IMR-90 (cell line): ENCODE data around the gene UMODL1. TPM values are rescaled to one million over a fixed set of nuclear protein-coding genes. Genes with fewer than 3 reads are reported as not detected.
A peak's percentile ranks its signal among the peaks of the same experiment; 100 is the strongest.

Experiments used
- ATAC-seq: fragments of 200-7000 bp; cut with Tn5 transposase; 2 replicates; pipeline ENCODE4 v1.9.1; 2020; ENCODE audit warnings: low read depth, mild to moderate bottlenecking, moderate library complexity
- BruUV-seq: library from RNA; stranded (reverse); fragments of 400-500 nt; replicated peaks from 2 replicates; lab custom pipeline; 2021; lab: Mats Ljungman, UMichigan
- CTCF ChIA-PET: fragments of 300-600 bp; formaldehyde crosslinking; extraction: SDS; loops from one replicate; lab custom pipeline; 2021; ENCODE audit warnings: antibody characterized with exemption; lab: Yijun Ruan, JAX
- POLR2A ChIA-PET: fragments of 300-600 bp; sonication (Branson Sonifier 250); formaldehyde crosslinking; loops from one replicate; lab custom pipeline; 2022; ENCODE audit warnings: antibody characterized with exemption; ENCODE audit not compliant: unreplicated experiment; lab: Charles Lee
- DNase-seq: peaks from one replicate; pipeline ENCODE4 v3.0.0; 2013
- H2AFZ ChIP-seq: replicated peaks from 2 replicates; pipeline ENCODE3; 2013; ENCODE audit warnings: low read length, mild to moderate bottlenecking; ENCODE audit not compliant: poor library complexity
- H2AK5ac ChIP-seq: 2 replicates; pipeline ENCODE4 v1.6.1; 2013; ENCODE audit warnings: low read depth, low read length, inconsistent platforms
- H2AK9ac ChIP-seq: replicated peaks from 2 replicates; pipeline ENCODE3; 2013; ENCODE audit warnings: mild to moderate bottlenecking, low read depth, low read length, moderate library complexity; ENCODE audit not compliant: poor library complexity
- H2BK120ac ChIP-seq: 2 replicates; pipeline ENCODE4 v1.6.1; 2013; ENCODE audit warnings: low read depth, low read length, inconsistent platforms
- H2BK15ac ChIP-seq: 3 replicates; pipeline ENCODE4 v1.6.1; 2013; ENCODE audit warnings: low read depth, low read length, inconsistent platforms
- H2BK20ac ChIP-seq: 2 replicates; pipeline ENCODE4 v1.6.1; 2013; ENCODE audit warnings: low read depth, mild to moderate bottlenecking, inconsistent platforms, low read length, moderate library complexity
- H2BK5ac ChIP-seq: 2 replicates; pipeline ENCODE4 v1.6.1; 2013; ENCODE audit warnings: mild to moderate bottlenecking, low read depth, low read length, inconsistent platforms; ENCODE audit not compliant: poor library complexity, severe bottlenecking
- H3K14ac ChIP-seq: replicated peaks from 2 replicates; pipeline ENCODE4 v1.6.1; 2013; ENCODE audit warnings: low read depth, low read length, inconsistent platforms
- H3K18ac ChIP-seq: 2 replicates; pipeline ENCODE4 v1.6.1; 2013; ENCODE audit warnings: low read depth, low read length, control low read depth
- H3K23ac ChIP-seq: 2 replicates; pipeline ENCODE4 v1.6.1; 2013; ENCODE audit warnings: low read depth, low read length, inconsistent platforms
- H3K27ac ChIP-seq: 2 replicates; pipeline ENCODE4 v1.5.1; 2013; ENCODE audit warnings: mild to moderate bottlenecking, control low read depth, low read length; ENCODE audit not compliant: insufficient read depth
- H3K27me3 ChIP-seq: 2 replicates; pipeline ENCODE4 v1.6.1; 2013; ENCODE audit warnings: low read length; ENCODE audit not compliant: control insufficient read depth, insufficient read depth
- H3K36me3 ChIP-seq: 2 replicates; pipeline ENCODE4 v1.6.1; 2013; ENCODE audit warnings: low read length, mixed read lengths; ENCODE audit not compliant: control insufficient read depth, insufficient read depth
- H3K4ac ChIP-seq: 2 replicates; pipeline ENCODE4 v1.6.1; 2013; ENCODE audit warnings: low read depth, low read length, inconsistent platforms
- H3K4me1 ChIP-seq: 2 replicates; pipeline ENCODE4 v1.6.1; 2013; ENCODE audit warnings: low read length, mixed read lengths; ENCODE audit not compliant: control insufficient read depth, insufficient read depth
- H3K4me2 ChIP-seq: 2 replicates; pipeline ENCODE4 v1.6.1; 2013; ENCODE audit warnings: low read depth, mild to moderate bottlenecking, control low read depth, low read length, moderate library complexity
- H3K4me3 ChIP-seq: 2 replicates; pipeline ENCODE4 v1.5.1; 2013; ENCODE audit warnings: low read depth, mild to moderate bottlenecking, control low read depth, low read length, moderate library complexity; ENCODE audit not compliant: insufficient read depth
- H3K56ac ChIP-seq: 2 replicates; pipeline ENCODE4 v1.6.1; 2013; ENCODE audit warnings: low read length, inconsistent platforms; ENCODE audit not compliant: insufficient read depth; ENCODE audit errors: extremely low read depth
- H3K79me1 ChIP-seq, 2 experiments: 2 replicates each; pipeline ENCODE4 v1.6.1; 2013; ENCODE audit warnings: low read length in 2 of 2, inconsistent platforms in 1 of 2, low read depth in 1 of 2
- H3K9ac ChIP-seq: 2 replicates; pipeline ENCODE4 v1.6.1; 2013; ENCODE audit warnings: low read depth, low read length, control low read depth
- H3K9me1 ChIP-seq: 2 replicates; pipeline ENCODE4 v1.6.1; 2013; ENCODE audit warnings: low read length, inconsistent platforms; ENCODE audit not compliant: insufficient read depth
- H3K9me3 ChIP-seq: 2 replicates; pipeline ENCODE4 v1.6.1; 2013; ENCODE audit warnings: low read length; ENCODE audit not compliant: control insufficient read depth, insufficient read depth
- H4K20me1 ChIP-seq: 2 replicates; pipeline ENCODE4 v1.6.1; 2013; ENCODE audit warnings: low read length, inconsistent platforms; ENCODE audit not compliant: insufficient read depth
- H4K5ac ChIP-seq: 2 replicates; pipeline ENCODE4 v1.6.1; 2013; ENCODE audit warnings: mild to moderate bottlenecking, low read depth, low read length, control low read depth
- H4K8ac ChIP-seq, 2 experiments: 2 replicates each; pipeline ENCODE4 v1.6.1; 2013; ENCODE audit warnings: low read depth in 2 of 2, low read length in 2 of 2, control low read depth in 1 of 2, inconsistent platforms in 1 of 2
- H4K91ac ChIP-seq: 2 replicates; pipeline ENCODE4 v1.6.1; 2013; ENCODE audit warnings: low read depth, low read length, inconsistent platforms; ENCODE audit not compliant: insufficient read depth
- CTCF ChIP-seq: conservative IDR thresholded peaks from 2 replicates; pipeline ENCODE4 v1.5.1; 2012; ENCODE audit warnings: mild to moderate bottlenecking, low read depth, low read length, improper control_type of control experiment
- FOS ChIP-seq: fragments of 150-350 bp; IDR thresholded peaks from 2 replicates; pipeline ENCODE4 v1.6.1; 2016; ENCODE audit warnings: low read depth, low read length
- MAFK ChIP-seq: IDR thresholded peaks from 2 replicates; pipeline ENCODE4 v1.6.1; 2012; ENCODE audit warnings: low read depth, low read length, improper control_type of control experiment
- POLR2A ChIP-seq: IDR thresholded peaks from 2 replicates; pipeline ENCODE4 v1.6.1; 2012; ENCODE audit warnings: mild to moderate bottlenecking, low read depth, low read length
- RFX5 ChIP-seq: IDR thresholded peaks from 2 replicates; pipeline ENCODE4 v1.8.0; 2012; ENCODE audit warnings: low read depth, mild to moderate bottlenecking, low read length, moderate library complexity
- WGBS, 2 experiments: methylation state at CpG; one replicate each; pipeline versions ENCODE4 v1.1.5 to v1.1.7; 2013; ENCODE audit warnings: missing lambda C conversion rate in 2 of 2; ENCODE audit not compliant: insufficient read length in 1 of 2; ENCODE audit errors: extremely low coverage in 2 of 2; 5-methylcytosine and 5-hydroxymethylcytosine counted together
- dilution Hi-C: fragments of 300-500 bp; cut with HindIII; formaldehyde crosslinking; loops from one replicate; pipeline ENCODE4 v1.14.3; 2018; ENCODE audit warnings: low sequenced_read_pairs; ENCODE audit not compliant: unreplicated experiment
- in situ Hi-C: fragments of 300-500 bp; cut with MboI; formaldehyde crosslinking; loops from 3 replicates; pipeline ENCODE4 v1.14.3; 2019; ENCODE audit warnings: low sequenced_read_pairs, inconsistent platforms, mixed read lengths
- intact Hi-C: fragments of 100-400 bp; cut with micrococcal nuclease; formaldehyde crosslinking; loops from 2 replicates; pipeline ENCODE4 v1.10.0; 2022
- polyA plus RNA-seq, 3 experiments: library from polyadenylated mRNA; depleted of rRNA; stranded (reverse); fragments of >200 nt; gene quantifications; 2 replicates each; pipeline ENCODE4 v1.2.3, GENCODE V29; 2012; ENCODE audit warnings: low replicate concordance in 1 of 3
- total RNA-seq: library from RNA; depleted of rRNA; stranded (reverse); fragments of >200 nt; gene quantifications from 2 replicates; pipeline ENCODE4 v1.2.3, GENCODE V29; 2012

The UMODL1 gene
- total and polyA plus RNA-seq, 2 of the 4 experiments (the other 2 are of a cell fraction) = 0.02 TPM; not detected in 1

GRCh38 chr21:42061195-42061985, 9.7 kb upstream of the UMODL1 start:
- no peak overlapping the region for H2AK5ac ChIP-seq
- no peak overlapping the region for H3K4me3 ChIP-seq
- H3K14ac ChIP-seq = no peak overlapping the region
- H3K18ac ChIP-seq = no peak overlapping the region
- TF ChIP-seq FOS (no peak), MAFK (no peak), POLR2A (no peak), CTCF (no peak), RFX5 (no peak)
- no peak overlapping the region for H2AK9ac ChIP-seq
- H3K4ac ChIP-seq = peak overlapping the region; percentile 30; the same call in 1 of the 2 replicates
- H3K9me3 ChIP-seq = no peaks in the 10 kb centered on the region
- dilution Hi-C loops (no loop called here), in situ Hi-C loops (no loop called here), intact Hi-C loops (no loop called here)
- no peak overlapping the region for H2BK20ac ChIP-seq
- H3K27me3 ChIP-seq = peaks cover 9% of the 10 kb centered on the region; the same call in 1 of the 2 replicates
- ChIA-PET POLR2A (no interaction called here), CTCF (no interaction called here)
- no peak overlapping the region for H2BK15ac ChIP-seq
- no peak for ATAC-seq
- no peak overlapping the region for H4K91ac ChIP-seq
- no peak overlapping the region for H4K8ac ChIP-seq
- no peak overlapping the region for H3K9ac ChIP-seq
- peaks cover 19% of the 10 kb centered on the region for H3K9me1 ChIP-seq
- H3K27ac ChIP-seq = no peak overlapping the region
- no peak overlapping the region for H2AFZ ChIP-seq
- no peak overlapping the region for H2BK5ac ChIP-seq
- H3K4me1 ChIP-seq = peaks cover 16% of the 10 kb centered on the region
- BruUV-seq = no TSS peak
- no peaks in the 10 kb centered on the region for H3K36me3 ChIP-seq
- no peaks in the 10 kb centered on the region; the same call in 1 of the 2 replicates for H4K20me1 ChIP-seq
- peaks cover 4 to 7% of the 10 kb centered on the region in 2 experiments; a peak in 2 of 4 replicates for H3K79me1 ChIP-seq
- no peak overlapping the region for H3K56ac ChIP-seq
- no peak overlapping the region for H4K5ac ChIP-seq
- H3K23ac ChIP-seq = no peak overlapping the region
- peak overlapping the region; percentile 22; the same call in 1 of the 2 replicates for H2BK120ac ChIP-seq
- WGBS, 2 experiments = 92% methylated on average over 7 of the region's 20 CpGs; no CpG with 5 or more reads in 1 of the 2 experiments
- DNase-seq = no peak
- no peak overlapping the region for H3K4me2 ChIP-seq
